ENCODE measurements around the gene WDFY3.

DNA sequence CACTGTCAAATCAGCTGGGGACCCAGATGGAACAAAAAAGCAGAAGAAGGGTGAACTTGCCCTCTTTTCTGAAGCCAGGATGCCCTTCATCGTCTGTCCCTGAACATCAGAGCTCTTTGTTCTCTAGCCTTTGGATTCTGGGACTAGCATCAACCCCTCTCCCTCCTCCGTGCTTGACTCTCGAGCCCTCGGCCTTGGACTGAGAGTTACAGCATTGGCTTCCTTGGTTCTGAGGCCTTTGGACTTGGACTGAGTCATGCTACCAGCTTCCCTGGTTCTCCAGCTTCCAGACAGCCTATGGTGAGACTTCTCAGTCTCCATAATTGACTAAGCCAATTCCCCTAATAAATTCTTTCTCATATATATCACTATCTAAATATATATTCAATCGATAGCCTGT is 38.4 kb downstream of the WDFY3 start:
- TF ChIP-seq, protein P1, sequence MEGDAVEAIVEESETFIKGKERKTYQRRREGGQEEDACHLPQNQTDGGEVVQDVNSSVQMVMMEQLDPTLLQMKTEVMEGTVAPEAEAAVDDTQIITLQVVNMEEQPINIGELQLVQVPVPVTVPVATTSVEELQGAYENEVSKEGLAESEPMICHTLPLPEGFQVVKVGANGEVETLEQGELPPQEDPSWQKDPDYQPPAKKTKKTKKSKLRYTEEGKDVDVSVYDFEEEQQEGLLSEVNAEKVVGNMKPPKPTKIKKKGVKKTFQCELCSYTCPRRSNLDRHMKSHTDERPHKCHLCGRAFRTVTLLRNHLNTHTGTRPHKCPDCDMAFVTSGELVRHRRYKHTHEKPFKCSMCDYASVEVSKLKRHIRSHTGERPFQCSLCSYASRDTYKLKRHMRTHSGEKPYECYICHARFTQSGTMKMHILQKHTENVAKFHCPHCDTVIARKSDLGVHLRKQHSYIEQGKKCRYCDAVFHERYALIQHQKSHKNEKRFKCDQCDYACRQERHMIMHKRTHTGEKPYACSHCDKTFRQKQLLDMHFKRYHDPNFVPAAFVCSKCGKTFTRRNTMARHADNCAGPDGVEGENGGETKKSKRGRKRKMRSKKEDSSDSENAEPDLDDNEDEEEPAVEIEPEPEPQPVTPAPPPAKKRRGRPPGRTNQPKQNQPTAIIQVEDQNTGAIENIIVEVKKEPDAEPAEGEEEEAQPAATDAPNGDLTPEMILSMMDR (optimal IDR thresholded peaks at IDR 0.05 in 1 of 3, IDR thresholded peaks at IDR 0.05 in 1 of 3, conservative IDR thresholded peaks at IDR 0.05 in 1 of 3; ENCODE audit: extremely low read depth in 1 of 3, insufficient read depth in 2 of 3, low read length in 3 of 3) = no peak
- TF ChIP-seq EZH2 (IDR thresholded peaks at IDR 0.05; ENCODE audit: low read length) = no peak
